ENCODE measurements around the gene CCDC183. TPM values are rescaled to one million over a fixed set of nuclear protein-coding genes. Genes with fewer than 3 reads are reported as not detected.
A peak's percentile ranks its signal among the peaks of the same experiment; 100 is the strongest.
"Not testable (repeated sequence)": the region's sequence is repeated elsewhere in the genome, so short reads cannot be mapped to it uniquely, and the experiment has no call there.

Gene CCDC183
- total RNA-seq, 1 experiment from 2014 or later: 3.6 TPM

GRCh38 chr9:136840140-136840876, 44.2 kb downstream of the CCDC183 start:
- Histone ChIP-seq H4K20me1 (ENCODE audit: insufficient read depth) (peaks cover 16% of the 10 kb centered on the region; the same call in 1 of the 2 replicates), H3K4me1 (replicated peaks; ENCODE audit: insufficient read depth) (0 out of 2 replicates have a peak, but pooled peaks cover 2% of the 10 kb centered on the region), H3K27me3 (ENCODE audit: insufficient read depth, low read depth) (no peaks in the 10 kb centered on the region), H3K9me3 (ENCODE audit: insufficient read depth, low read depth) (no peaks in the 10 kb centered on the region), H3K4me3 (peak overlapping the region; percentile 35; the same call in 1 of the 2 replicates), H3K9me2 (ENCODE audit: insufficient read depth) (no peaks in the 10 kb centered on the region), H3K79me2 (ENCODE audit: low read depth) (no peaks in the 10 kb centered on the region), H3K36me3 (ENCODE audit: low read depth) (no peaks in the 10 kb centered on the region), H3F3A (ENCODE audit: insufficient read depth, low read depth) (peaks cover 23% of the 10 kb centered on the region), H3K27ac (peak overlapping the region; percentile 32; the same call in 1 of the 2 replicates), H2AFZ (peak overlapping the region; percentile 55), H3K4me2 (peak overlapping the region; percentile 63)
- TF ChIP-seq EZH2 (IDR thresholded peaks at IDR 0.05; ENCODE audit: low read depth): no peak
- TF ChIP-seq CTCF (conservative IDR thresholded peaks at IDR 0.05): no peak
- peak; percentile 46 to 51 for DNase-seq
- intact Hi-C loops (cut with micrococcal nuclease; ENCODE audit: unreplicated experiment): no loop called here
- BruUV-seq (replicated peaks): TSS peak; percentile 73
- CTCF ChIA-PET: no interaction called here
- POLR2A ChIA-PET (ENCODE audit: unreplicated experiment): interaction anchor here (0.6 kb wide), 2 partner anchors 198 to 787 kb away, joined by 5 to 18 read pairs; no protein-coding TSS in a partner anchor

- DNase-seq: peak; percentile 52 to 84
- H3K36me3 ChIP-seq (ENCODE audit: low read depth): no peaks in the 10 kb centered on the region
- peak overlapping the region; percentile 63 for H3K4me2 ChIP-seq
- H2AFZ ChIP-seq: peak overlapping the region; percentile 55; the same call in 1 of the 2 replicates
- no peaks in the 10 kb centered on the region for H3K9me2 ChIP-seq (ENCODE audit: insufficient read depth)
- peak overlapping the region; percentile 32; the same call in 1 of the 2 replicates for H3K27ac ChIP-seq
- H4K20me1 ChIP-seq (ENCODE audit: insufficient read depth): peaks cover 16% of the 10 kb centered on the region; the same call in 1 of the 2 replicates
- 0 out of 2 replicates have a peak, but pooled peaks cover 2% of the 10 kb centered on the region for H3K4me1 ChIP-seq (replicated peaks; ENCODE audit: insufficient read depth)
- H3K27me3 ChIP-seq (ENCODE audit: insufficient read depth, low read depth): no peaks in the 10 kb centered on the region
- H3F3A ChIP-seq (ENCODE audit: insufficient read depth, low read depth): peaks cover 23% of the 10 kb centered on the region
- peak overlapping the region; percentile 35; the same call in 1 of the 2 replicates for H3K4me3 ChIP-seq
- no peaks in the 10 kb centered on the region for H3K9me3 ChIP-seq (ENCODE audit: insufficient read depth, low read depth)
- ChIA-PET POLR2A (ENCODE audit: unreplicated experiment) (interaction anchor here (0.6 to 0.7 kb wide), 3 partner anchors 30 to 788 kb away, joined by 4 to 18 read pairs (median 5); no protein-coding TSS in a partner anchor), CTCF (interaction anchor here (0.6 kb wide), 1 partner anchor 112 kb away, joined by 3 read pairs; no protein-coding TSS in a partner anchor)
- H3K79me2 ChIP-seq (ENCODE audit: low read depth): no peaks in the 10 kb centered on the region
- no TSS peak for BruUV-seq (replicated peaks)
- TF ChIP-seq EZH2 (IDR thresholded peaks at IDR 0.05; ENCODE audit: low read depth) (no peak), CTCF (conservative IDR thresholded peaks at IDR 0.05) (no peak)
- intact Hi-C loops (cut with micrococcal nuclease; ENCODE audit: unreplicated experiment): no loop called here
Measured at GRCh38 chr9:136840877-136841645, 44.9 kb downstream of the CCDC183 start.

GRCh38 chr9:136841646-136842379, 45.7 kb downstream of the CCDC183 start:
- H3K27me3 ChIP-seq (ENCODE audit: insufficient read depth, low read depth); H3K27ac ChIP-seq; DNase-seq; intact Hi-C loops (cut with micrococcal nuclease; ENCODE audit: unreplicated experiment); H3K9me2 ChIP-seq (ENCODE audit: insufficient read depth); H3K4me1 ChIP-seq (replicated peaks; ENCODE audit: insufficient read depth); H3K79me2 ChIP-seq (ENCODE audit: low read depth); H3K4me3 ChIP-seq; H3K4me2 ChIP-seq; H3K36me3 ChIP-seq (ENCODE audit: low read depth); H2AFZ ChIP-seq; BruUV-seq (replicated peaks); H3K9me3 ChIP-seq (ENCODE audit: insufficient read depth, low read depth): not testable (repeated sequence)
- 0 out of 2 replicates have a peak, but pooled peaks cover 16% of the 10 kb centered on the region for H4K20me1 ChIP-seq (ENCODE audit: insufficient read depth)
- CTCF ChIA-PET: interaction anchor here (0.6 to 1.5 kb wide), 3 partner anchors 51 to 178 kb away, joined by 3 to 12 read pairs (median 3); partner anchors contain the start of gene TMEM141
- POLR2A ChIA-PET (ENCODE audit: unreplicated experiment): interaction anchor here (0.6 to 0.8 kb wide), 3 partner anchors 31 to 200 kb away, joined by 4 to 7 read pairs (median 4); partner anchors contain the start of gene CLIC3
- peaks cover 19% of the 10 kb centered on the region for H3F3A ChIP-seq (ENCODE audit: insufficient read depth, low read depth)
